Measurements from ENCODE around the gene XCL1.
"Not testable (repeated sequence)": the region's sequence is repeated elsewhere in the genome, so short reads cannot be mapped to it uniquely, and the experiment has no call there.

The XCL1 gene

GRCh38 chr1:168576245-168576688 lies at the start of gene XCL1:
Gene XCL1, plus strand, starts transcription at chr1:168576605. Its CDS starts 33 bp downstream, at chr1:168576638.
- not testable (repeated sequence) for DNase-seq (ENCODE audit: low read depth in 2 of 2)

DNA sequence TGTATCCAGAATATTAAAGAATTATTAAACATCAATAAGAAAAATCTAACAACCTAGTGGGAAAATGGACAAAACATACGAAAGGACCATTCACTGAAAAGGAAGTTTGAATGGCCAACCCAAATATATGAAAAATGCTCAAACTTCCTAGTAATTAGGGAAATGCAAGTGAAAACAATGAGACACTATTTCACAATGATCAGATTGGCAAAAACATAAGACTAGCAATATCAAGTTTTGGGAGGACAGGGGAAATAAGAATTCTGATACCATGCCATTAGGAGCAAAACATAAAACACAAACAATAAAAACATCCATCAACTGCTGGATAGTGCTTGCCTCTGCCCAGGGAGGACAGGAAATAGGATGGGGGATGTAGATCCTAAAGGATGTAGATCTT lies 46.9 kb upstream of the XCL1 start:
- no peak for DNase-seq (ENCODE audit: low read depth in 2 of 2)

GRCh38 chr1:168531615-168532345 lies 44.6 kb upstream of the XCL1 start:
- DNase-seq (ENCODE audit: low read depth in 2 of 2), result no peak

DNA sequence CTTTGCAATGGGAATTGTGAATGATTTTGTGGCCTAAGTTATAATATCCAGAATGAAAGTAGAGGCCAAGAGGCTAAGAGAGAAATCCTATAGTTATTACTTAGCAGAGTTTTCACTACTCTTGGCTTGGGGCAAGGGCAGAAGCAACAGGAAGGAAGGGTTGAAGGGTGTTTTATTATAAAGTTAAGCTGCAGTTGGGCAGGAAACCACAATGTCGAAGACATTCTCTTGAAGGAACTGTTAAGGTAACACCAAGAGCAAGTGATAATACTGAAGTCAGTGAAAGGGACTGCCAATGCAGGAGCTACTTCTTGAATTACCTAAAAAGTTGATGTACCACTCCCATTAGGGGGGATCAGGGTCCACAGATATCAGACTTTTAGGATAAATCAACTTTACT lies 40.9 kb upstream of the XCL1 start:
- DNase-seq (ENCODE audit: low read depth in 2 of 2), result no peak

GRCh38 chr1:168540798-168541197 lies 35.6 kb upstream of the XCL1 start:
- DNase-seq (ENCODE audit: low read depth in 2 of 2), result not testable (repeated sequence)

GRCh38 chr1:168542978-168543377 lies 33.4 kb upstream of the XCL1 start:
- DNase-seq (ENCODE audit: low read depth in 2 of 2), result not testable (repeated sequence)

- DNase-seq (ENCODE audit: low read depth in 2 of 2), result not testable (repeated sequence)
These were observed 32.4 kb upstream of the XCL1 start, which contains the start of gene XCL2 for GRCh38 chr1:168543840-168544498. Gene XCL2, minus strand, starts transcription at chr1:168543997. Its CDS starts 33 bp downstream, at chr1:168543964.

DNA sequence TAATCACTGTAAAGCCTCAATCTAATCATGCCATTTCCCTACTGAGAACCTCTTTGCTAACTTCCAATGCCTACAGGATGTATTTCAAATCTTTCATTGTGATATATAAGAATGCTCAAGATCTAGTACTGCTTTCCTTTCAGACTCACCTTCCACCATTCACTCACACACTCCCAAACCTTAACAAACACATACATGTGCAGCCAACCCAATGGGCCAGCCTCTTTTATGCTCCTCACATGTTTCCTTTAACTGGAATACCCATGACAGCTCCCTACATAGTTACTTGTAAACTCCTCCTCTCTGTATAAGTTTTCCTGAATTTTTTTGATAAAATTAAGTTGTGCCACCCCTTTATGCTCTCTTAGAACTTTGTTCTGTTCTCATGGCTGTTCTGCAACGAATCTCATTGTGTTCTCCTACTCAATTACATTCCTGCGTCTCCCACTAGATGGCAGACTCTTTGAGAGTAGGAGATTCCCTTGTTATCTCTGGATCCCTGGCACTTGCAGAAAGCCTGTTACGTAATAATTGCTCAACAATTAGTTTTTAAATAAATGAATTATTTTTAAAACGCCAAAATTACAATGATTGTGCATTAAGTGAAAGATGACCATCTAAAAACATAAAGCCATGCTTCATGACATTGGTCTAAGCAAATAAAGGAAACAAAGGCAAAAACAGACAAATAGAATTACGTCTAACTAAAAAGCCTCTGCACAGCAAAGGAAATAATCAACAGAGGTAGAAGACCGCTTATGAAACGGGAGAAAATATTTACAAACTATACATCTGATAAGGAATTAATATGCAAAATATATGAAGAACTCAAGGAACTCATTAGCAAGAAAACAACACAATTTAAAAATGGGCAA lies 30.5 kb upstream of the XCL1 start:
- DNase-seq (ENCODE audit: low read depth in 2 of 2), result not testable (repeated sequence)

DNA sequence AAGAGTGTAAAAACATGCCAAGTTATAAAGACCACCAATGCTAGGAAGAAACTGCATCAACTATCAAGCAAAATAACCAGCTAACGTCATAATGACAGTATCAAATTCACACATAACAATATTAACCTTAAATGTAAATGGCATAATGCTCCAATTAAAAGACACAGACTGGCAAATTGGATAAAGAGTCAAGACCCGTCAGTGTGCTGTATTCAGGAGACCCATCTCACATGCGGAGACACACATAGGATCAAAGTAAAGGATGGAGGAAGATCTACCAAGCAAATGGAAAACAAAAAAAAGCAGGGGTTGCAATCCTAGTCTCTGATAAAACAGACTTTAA lies 29.9 kb upstream of the XCL1 start:
- DNase-seq (ENCODE audit: low read depth in 2 of 2), result not testable (repeated sequence)

DNA sequence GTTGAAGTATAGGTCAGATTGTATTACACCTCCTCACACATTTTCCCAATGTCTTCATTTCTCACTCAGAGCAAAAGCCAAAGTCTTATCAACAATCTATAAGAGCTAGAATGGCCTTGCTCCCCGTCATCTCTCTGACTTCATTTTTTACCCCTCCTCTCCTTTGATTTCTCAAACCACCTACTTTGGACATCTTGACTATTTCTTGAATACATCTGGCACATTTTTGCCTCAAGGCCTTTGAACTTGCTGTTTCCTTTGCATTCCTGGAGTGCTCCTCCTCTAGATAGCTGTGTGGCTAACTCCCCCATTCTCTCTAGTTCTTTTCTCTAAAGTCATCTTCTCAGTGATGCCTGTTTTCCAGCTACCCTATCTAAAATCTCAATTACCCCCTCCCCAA lies 25.4 kb upstream of the XCL1 start:
- no peak for DNase-seq (ENCODE audit: low read depth in 2 of 2)

GRCh38 chr1:168551688-168552087 lies 24.7 kb upstream of the XCL1 start:
- DNase-seq (ENCODE audit: low read depth in 2 of 2), result no peak

GRCh38 chr1:168552961-168553360 lies 23.4 kb upstream of the XCL1 start:
- no peak for DNase-seq (ENCODE audit: low read depth in 2 of 2)

DNA sequence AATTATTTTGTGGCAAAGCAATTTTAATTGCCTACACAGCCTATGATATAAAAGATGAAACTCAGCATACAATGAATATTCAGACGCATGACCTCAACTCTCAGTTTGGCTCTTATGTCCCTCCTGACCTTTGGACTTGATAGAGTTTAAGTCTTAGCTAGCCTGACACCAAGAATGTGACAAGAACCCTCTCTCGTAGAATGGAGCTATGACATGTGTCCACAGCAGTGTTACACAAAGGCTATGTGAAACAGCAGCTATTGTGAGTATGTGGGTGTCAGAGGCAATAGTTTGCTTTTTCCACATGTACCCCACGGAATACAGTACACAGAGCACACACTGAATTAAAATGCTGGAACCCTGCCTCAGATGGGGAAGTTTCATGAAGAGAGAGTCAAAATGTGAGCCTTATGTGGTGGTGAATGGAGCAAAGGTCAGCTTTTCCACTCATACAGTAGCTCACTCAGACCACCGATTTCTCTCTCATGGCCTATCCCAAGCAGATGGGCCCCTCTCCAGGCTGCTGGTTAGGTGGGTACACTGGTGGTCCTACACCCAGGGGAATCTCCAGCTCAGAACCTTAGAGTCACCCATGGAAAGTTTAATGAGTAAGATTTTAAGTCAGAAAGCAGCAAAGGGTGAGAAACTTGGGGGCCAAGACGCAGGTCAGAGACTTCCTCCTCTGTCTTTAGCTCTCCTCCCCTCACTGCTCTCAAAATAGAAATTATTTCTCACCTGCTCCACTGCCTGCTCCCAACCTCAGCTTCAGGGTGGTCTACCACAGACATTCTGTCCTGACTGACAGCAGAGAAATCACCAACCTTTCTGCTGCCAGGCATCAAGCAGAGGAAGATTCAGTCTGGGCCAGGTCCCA lies 22.5 kb upstream of the XCL1 start:
- DNase-seq (ENCODE audit: low read depth in 2 of 2), result no peak

GRCh38 chr1:168554603-168555483 lies 21.6 kb upstream of the XCL1 start:
- no peak for DNase-seq (ENCODE audit: low read depth in 2 of 2)

DNA sequence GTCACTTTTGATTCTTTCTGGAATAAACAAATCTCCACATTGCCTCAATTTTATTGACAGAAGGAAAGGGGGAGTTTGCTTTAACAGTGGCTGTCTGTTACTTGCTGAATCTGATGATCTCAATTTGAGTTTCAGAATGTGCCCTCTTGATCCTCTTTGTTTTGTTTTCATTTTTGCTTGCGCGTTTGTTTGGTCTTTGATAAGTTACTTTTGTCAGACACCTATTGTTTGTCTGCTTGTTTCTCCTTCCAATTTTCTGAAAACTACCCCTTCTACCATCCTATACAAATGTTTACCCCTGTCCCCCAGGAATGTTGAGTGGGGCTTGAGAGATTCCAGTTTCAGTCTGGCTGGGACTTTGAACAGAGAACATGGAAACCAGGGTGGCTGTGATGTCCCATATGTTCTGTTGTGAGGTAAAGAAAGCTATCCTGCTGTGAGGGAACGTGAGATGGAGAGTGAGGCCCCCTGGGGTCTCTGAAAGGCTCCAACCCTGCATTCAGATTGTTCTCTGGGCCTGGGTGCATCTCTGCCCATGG lies 20.8 kb upstream of the XCL1 start:
- no peak for DNase-seq (ENCODE audit: low read depth in 2 of 2)

DNA sequence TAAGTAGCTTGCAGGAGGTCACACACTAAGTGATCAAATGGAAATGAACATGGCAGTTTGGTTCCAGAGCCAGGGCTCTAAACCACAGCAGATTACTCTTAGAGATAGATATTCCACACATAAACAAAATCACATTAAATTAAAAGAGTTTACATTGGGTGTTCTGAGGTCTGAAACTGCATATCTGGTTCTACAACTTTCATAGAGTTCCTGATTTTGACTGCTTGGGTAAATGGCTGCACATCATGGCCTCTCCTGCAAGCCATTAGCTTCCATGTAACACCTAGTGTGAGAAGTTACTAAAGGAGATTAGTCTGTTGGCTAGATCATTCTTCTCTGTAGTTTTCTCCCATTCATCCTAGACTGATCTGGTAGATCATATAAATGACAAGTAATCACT lies 19.8 kb upstream of the XCL1 start:
- no peak for DNase-seq (ENCODE audit: low read depth in 2 of 2)

GRCh38 chr1:168560370-168560769 lies 16.0 kb upstream of the XCL1 start:
- no peak for DNase-seq (ENCODE audit: low read depth in 2 of 2)

DNA sequence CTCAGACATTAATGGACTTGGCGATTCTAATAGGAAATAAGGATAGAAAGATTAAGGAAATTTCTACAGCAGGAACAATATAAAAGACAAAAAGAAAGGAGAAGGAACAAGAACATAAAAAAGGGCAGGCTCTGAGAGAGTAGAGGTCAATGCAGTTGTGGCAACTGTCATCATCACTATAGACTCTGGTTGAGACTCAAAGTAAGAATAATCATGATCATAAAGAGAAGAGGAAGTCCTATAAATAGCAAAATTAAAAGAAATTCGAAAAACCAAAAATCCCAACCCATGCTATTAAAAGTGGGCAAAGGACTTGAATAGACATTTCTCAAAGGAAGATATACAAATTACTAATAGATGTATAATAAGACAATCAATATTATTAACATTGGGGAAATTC lies 14.4 kb upstream of the XCL1 start:
- DNase-seq (ENCODE audit: low read depth in 2 of 2), result no peak

- DNase-seq (ENCODE audit: low read depth in 2 of 2), result no peak
These were observed 10.6 kb upstream of the XCL1 start for GRCh38 chr1:168565825-168566224.

DNA sequence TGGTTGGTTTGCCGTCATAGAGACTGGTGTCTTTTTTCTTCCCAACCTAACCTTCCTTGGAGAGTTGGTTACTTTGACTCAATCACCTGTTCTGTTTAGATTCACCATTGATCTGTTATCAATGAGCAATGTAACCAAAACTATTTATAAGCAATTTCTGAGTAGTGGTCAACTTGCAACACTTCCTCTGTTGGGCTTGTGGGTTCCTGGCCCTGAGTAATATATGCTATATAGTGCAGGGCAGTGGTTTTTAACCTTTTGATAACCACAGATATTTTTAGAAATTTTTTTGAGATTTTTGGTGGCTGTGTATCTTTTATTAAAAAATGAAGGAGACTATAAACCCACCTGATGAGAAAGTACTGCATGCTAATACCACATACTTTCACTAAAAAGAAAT lies 9.4 kb upstream of the XCL1 start:
- no peak for DNase-seq (ENCODE audit: low read depth in 2 of 2)

Measured in activated CD4-positive, alpha-beta T cell treated with anti-CD3 and anti-CD28 coated beads for 24 hours (primary cell).